Activated T-cell treated with anti-CD3 and anti-CD28 coated beads for 24 hours (primary cell): ENCODE results near the gene ELOA.
"Not testable (repeated sequence)": the region's sequence is repeated elsewhere in the genome, so short reads cannot be mapped to it uniquely, and the experiment has no call there.

ENCODE experiments used
- DNase-seq: peaks from one replicate; pipeline ENCODE4 v3.0.0-alpha.2; 2020; ENCODE audit warnings: low read depth

The ELOA gene

DNA sequence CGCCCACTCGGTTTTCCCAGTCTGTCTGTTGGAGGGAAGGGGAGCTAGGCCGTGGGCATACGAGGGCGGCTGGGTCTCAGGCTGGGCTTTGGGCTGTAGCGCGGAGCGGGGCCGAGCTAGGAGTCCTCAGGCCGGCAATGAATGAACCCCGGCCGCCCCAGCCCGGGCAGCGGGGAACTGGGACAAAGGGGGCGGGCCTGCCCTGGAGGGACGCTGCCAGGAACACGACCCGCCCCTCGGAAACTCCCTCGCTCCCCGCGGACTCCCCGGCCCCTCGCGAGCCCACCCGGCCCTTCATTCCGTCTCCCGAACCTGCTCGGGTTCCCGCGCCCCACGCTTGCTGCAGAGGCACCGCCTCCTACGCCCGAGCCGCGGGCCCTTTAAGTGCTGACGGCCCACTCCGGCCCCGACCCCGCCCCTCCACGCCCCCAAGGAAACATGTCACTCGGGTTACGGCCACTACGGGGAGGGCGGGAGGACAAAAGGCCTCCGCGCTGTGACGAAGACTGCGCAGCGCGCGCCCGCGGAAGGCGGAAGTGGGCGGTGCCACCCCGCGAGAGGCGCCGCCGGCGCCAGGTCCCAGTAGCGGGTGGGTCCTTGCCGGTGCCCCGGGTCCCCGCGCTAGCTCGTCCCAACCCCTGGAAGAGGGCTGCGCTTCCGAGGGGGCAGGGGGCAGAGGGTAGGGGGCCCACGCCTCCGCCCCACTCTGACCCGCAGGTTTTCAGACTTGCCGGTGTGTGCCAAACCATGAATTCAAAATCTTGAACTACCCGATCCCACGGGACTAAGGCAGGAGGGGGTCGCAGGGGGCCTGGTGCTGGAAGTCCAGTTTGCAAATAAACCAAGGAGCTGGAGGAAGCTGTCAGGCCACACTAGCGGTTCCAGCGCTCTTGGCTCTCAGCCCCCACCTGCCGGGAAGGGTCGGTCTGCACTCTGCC is 57.4 kb downstream of the ELOA start, which contains the start of gene GALE:
Gene GALE, minus strand, starts transcription at position 355 of the 938 bp plus-strand sequence. CDS start 1,747 bp downstream, outside the sequence.
- peak; percentile 98 for DNase-seq

DNA sequence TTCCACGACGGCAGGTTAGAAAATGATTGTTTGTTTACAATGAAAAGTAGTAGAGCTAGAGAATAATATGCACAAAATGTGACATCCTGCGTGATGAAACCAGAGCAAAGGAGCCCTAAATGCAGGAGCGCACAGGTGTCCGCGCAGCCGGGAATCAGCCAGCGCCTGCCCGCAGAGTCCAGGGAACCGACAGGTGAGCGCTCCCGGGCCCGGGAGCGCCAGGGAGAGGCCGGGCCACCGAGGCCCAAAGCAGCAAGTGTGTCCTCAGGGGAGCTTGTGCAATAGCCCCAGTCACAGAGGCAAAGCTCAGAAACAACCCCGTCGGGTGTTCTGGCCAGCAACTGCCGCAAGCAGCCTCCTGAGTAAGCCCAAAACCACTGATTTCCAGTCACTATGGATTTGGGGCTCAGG is 58.1 kb downstream of the ELOA start:
- no peak for DNase-seq

- no peak for DNase-seq
These were observed 58.6 kb downstream of the ELOA start for GRCh38 chr1:23801876-23802275.

DNA sequence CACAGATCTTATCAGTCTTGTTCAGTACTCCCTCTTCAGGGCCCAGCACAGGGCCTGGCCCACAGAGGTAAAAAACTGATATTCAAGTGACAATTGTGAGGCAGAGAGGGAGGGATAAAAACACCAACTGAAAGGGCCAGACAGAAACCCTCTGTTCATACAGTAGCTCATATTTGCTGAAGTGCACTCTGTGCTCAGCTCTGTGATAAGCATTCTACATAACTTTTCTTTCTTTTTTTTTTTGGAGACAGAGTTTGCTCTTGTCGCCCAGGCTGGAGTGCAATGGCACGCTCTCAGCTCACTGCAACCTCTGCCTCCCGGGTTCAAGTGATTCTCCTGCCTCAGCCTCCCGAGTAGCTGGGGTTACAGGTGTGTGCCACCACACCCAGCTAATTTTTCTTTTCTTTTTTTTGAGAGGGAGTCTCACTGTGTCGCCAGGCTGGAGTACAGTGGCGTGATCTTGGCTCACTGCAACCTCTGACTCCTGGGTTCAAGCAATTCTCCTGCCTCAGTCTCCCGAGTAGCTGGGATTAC is 59.6 kb downstream of the ELOA start:
- not testable (repeated sequence) for DNase-seq

DNA sequence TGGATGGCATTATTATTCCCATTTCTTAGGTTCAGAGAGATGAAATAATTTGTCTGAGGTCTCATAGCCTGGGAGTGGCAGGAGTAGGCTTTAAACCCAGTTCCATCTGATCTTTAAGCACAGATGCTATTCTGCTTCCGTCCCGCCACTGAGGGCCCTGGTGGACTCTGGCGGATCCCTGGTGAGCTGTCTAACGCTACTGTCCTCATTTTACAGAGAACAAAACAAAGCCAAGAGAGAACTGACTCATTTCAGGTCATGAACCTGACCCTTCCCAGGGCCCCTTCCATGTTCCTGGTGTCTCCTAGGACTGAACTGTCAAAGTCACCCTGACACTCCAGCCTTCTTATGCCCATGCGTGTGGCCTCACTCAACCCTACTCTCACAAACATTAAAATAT is 60.4 kb downstream of the ELOA start:
- no peak for DNase-seq

- no peak for DNase-seq
These were observed 61.0 kb downstream of the ELOA start for GRCh38 chr1:23804183-23804835.

DNA sequence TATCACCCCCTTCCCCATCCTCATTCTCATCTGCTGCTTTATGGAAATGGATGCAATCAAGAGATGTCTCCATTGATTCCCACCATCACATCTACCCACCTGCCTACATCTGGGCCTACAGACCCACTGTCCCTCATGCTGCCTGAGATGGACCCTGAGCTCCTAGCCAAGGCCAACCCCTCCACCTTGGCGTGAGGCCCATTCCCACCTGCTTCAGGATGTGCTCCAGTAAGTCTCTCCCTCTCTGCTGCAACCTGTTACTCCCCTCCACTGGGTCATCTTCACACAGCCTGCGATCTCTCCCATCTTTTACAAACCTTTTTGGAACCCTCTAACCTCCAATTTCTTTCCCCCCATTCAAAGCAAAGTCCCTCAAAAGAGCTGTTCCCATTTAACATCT is 61.8 kb downstream of the ELOA start:
- DNase-seq: no peak

DNA sequence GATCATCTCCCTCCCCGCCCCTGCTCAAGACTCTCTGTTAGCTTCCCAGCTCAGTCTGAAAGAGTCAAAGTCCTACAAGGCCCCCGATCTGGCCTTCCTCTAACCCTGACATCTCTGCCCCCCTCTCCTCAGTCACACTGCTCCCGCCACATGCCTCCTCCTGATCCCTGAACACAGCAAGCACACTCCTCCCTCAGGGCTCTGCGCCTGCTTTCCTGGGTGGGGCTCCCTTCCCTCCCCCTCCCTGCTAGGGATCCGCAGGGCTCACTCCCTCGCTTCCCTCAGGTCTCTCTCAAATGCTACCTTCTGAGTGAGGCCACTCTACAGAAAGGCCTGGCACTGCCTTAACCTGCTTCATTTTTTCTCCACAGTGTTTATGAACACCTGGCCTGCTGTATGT is 63.0 kb downstream of the ELOA start:
- no peak for DNase-seq

DNA sequence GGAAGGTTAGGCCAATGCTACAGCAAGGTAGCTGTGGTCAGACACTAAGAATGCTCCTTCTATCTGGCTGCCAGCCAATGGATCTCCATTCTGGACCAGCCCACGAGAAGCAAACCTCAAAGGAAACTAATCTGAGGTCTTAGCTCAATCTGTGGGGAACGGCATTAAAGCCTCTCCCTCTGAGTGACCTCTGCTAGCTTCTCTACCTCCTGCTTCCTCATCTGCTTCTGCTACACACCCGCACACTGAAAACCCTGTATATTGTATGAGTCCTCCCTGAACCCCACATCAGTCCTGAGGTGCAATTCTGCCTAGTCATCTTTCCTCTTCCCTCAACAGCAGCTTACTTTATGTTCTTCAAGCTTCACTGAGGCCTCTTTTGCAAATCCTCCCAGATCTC is 64.2 kb downstream of the ELOA start:
- no peak for DNase-seq

DNA sequence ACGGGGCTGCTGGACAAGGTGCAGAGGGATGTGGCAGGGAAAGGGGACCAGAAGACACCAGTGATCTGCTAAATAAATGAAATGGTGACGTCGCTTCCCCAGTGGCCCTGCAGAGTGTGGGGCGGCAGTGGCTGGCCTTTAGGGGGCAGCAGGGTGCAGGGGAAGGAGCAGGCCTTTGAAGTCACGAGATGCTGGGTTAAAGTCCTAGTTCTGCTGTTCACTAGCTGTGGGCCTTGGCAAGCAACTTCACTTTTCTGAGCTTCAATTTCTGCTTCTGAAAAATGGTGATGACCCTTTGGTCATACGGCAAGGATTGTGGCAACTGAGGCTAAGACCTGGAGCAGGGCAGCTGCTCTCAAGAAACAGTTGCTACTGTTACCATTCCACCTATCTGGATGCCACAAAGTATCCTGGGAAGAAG is 66.5 kb downstream of the ELOA start:
- peak; percentile 72 for DNase-seq

GRCh38 chr1:23810818-23811540 is 67.7 kb downstream of the ELOA start:
- DNase-seq: peak; percentile 42
